Caco-2 (cell line): ENCODE data around the gene EHHADH. TPM values are rescaled to one million over a fixed set of nuclear protein-coding genes. Genes with fewer than 3 reads are reported as not detected.

Experiments used
- BruUV-seq: library from RNA; stranded (reverse); fragments of 400-500 nt; replicated peaks from 2 replicates; lab custom pipeline; 2021; lab: Mats Ljungman, UMichigan
- CTCF ChIA-PET: fragments of 300-600 bp; sonication (Branson Sonifier 250); formaldehyde crosslinking; loops from one replicate; lab custom pipeline; 2022; ENCODE audit warnings: antibody characterized with exemption; lab: Charles Lee
- POLR2A ChIA-PET: fragments of 300-600 bp; sonication (Branson Sonifier 250); formaldehyde crosslinking; loops from one replicate; lab custom pipeline; 2022; ENCODE audit warnings: antibody characterized with exemption; lab: Charles Lee
- DNase-seq, 2 experiments: peaks; one replicate each; pipeline versions ENCODE4 v3.0.0 to v3.0.0-alpha.2; 2020 to 2022
- H3K27me3 ChIP-seq: replicated peaks from 2 replicates; pipeline ENCODE4 v1.6.0; 2011; ENCODE audit warnings: low read length; ENCODE audit not compliant: control insufficient read depth, insufficient read depth
- H3K36me3 ChIP-seq: 2 replicates; pipeline ENCODE4 v1.5.1; 2011; ENCODE audit warnings: low read length; ENCODE audit not compliant: control insufficient read depth, insufficient read depth
- H3K4me1 ChIP-seq: fragments of 250-450 bp; sonication (Bioruptor Pico); 2 replicates; pipeline ENCODE4 v1.5.1; 2020; ENCODE audit warnings: mild to moderate bottlenecking
- H3K4me3 ChIP-seq: 2 replicates; pipeline ENCODE4 v1.5.1; 2011; ENCODE audit warnings: low read depth, mild to moderate bottlenecking, control low read depth, low read length
- H3K9me3 ChIP-seq: fragments of 250-450 bp; sonication (Bioruptor Pico); 2 replicates; pipeline ENCODE4 v1.5.1; 2020; ENCODE audit warnings: mild to moderate bottlenecking, moderate library complexity
- H3K27ac Mint-ChIP-seq: one replicate; pipeline ENCODE4 v1.8.0; 2022; ENCODE audit warnings: mixed read lengths; ENCODE audit not compliant: unreplicated experiment
- H3K27me3 Mint-ChIP-seq: one replicate; pipeline ENCODE4 v1.8.0; 2022; ENCODE audit warnings: mixed read lengths; ENCODE audit not compliant: insufficient read depth, unreplicated experiment
- H3K36me3 Mint-ChIP-seq: one replicate; pipeline ENCODE4 v1.8.0; 2022; ENCODE audit warnings: mild to moderate bottlenecking, mixed read lengths; ENCODE audit not compliant: insufficient read depth, unreplicated experiment
- H3K4me1 Mint-ChIP-seq: one replicate; pipeline ENCODE4 v1.8.0; 2022; ENCODE audit warnings: low read depth, mixed read lengths; ENCODE audit not compliant: unreplicated experiment
- H3K4me3 Mint-ChIP-seq: one replicate; pipeline ENCODE4 v1.8.0; 2022; ENCODE audit warnings: mild to moderate bottlenecking, moderate library complexity, mixed read lengths; ENCODE audit not compliant: unreplicated experiment
- H3K9me3 Mint-ChIP-seq: one replicate; pipeline ENCODE4 v1.8.0; 2022; ENCODE audit warnings: mixed read lengths; ENCODE audit not compliant: unreplicated experiment
- CTCF ChIP-seq, 2 experiments: fragments of 200-600 bp in 1 of 2; IDR thresholded peaks; 1 replicate in 1 of 2; 2 replicates in 1 of 2; pipeline versions ENCODE4 v1.5.1 to v1.8.0; 2011 to 2022; ENCODE audit warnings: antibody characterized with exemption in 1 of 2, control low read depth in 1 of 2, inconsistent platforms in 1 of 2, low read depth in 1 of 2, low read length in 1 of 2, mild to moderate bottlenecking in 1 of 2, moderate library complexity in 1 of 2; ENCODE audit not compliant: insufficient read depth in 1 of 2, severe bottlenecking in 1 of 2, unreplicated experiment in 1 of 2
- intact Hi-C: fragments of 100-400 bp; cut with micrococcal nuclease; formaldehyde crosslinking; loops from one replicate; pipeline ENCODE4 v1.10.0; 2022; ENCODE audit not compliant: unreplicated experiment
- total RNA-seq: library from RNA; stranded (reverse); gene quantifications from 2 replicates; pipeline ENCODE4 v1.2.3, GENCODE V29; 2022

EHHADH gene
- total RNA-seq, 1 experiment from 2014 or later: 24.9 TPM

DNA sequence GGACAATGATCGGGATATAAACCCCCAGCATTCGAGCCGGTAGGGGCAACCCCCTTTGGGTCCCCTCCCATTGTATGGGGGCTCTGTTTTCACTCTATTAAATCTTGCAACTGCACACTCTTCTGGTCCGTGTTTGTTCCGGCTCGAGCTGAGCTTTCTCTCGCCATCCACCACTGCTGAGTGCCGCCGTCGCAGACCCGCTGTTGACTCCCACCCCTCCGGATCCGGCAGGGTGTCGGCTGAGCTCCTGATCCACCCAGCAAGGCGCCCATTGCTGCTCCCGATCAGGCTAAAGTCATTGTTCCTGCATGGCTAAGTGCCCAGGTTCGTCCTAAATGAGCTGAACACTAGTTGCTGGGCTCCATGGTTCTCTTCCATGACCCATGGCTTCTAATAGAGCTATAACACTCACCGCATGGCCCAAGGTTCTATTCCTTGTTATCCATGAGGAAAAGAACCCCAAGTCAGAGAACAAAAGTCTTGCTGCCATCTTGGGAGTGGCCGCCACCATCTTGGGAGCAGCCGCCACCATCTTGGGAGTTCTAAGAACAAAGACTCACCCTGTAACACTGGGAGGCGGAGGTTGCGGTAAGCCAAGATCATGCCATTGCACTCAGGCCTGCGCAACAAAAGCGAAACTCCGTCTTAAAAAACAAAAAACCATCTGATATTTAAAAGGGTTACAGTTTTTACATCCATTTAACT is 11.2 kb upstream of the EHHADH start:
- no peaks in the 10 kb centered on the region for H3K9me3 ChIP-seq
- Mint-ChIP-seq H3K27me3 (no peaks in the 10 kb centered on the region), H3K27ac (no peak overlapping the region), H3K36me3 (no peaks in the 10 kb centered on the region), H3K9me3 (no peaks in the 10 kb centered on the region), H3K4me3 (no peak overlapping the region), H3K4me1 (peaks cover 19% of the 10 kb centered on the region)
- no peak overlapping the region for H3K4me3 ChIP-seq
- intact Hi-C loops: no loop called here
- ChIA-PET POLR2A (no interaction called here), CTCF (no interaction called here)
- H3K4me1 ChIP-seq: peaks cover 14% of the 10 kb centered on the region
- BruUV-seq: no TSS peak
- no peak for DNase-seq
- TF ChIP-seq CTCF (IDR thresholded peaks at IDR 0.05; ENCODE audit: insufficient read depth in 1 of 2, low read depth in 1 of 2, low read length in 1 of 2, severe bottlenecking in 1 of 2, unreplicated experiment in 1 of 2): no peak
- no peaks in the 10 kb centered on the region for H3K27me3 ChIP-seq
- H3K36me3 ChIP-seq: no peaks in the 10 kb centered on the region

- no peaks in the 10 kb centered on the region for H3K9me3 Mint-ChIP-seq
- H3K9me3 ChIP-seq: no peaks in the 10 kb centered on the region
- intact Hi-C loops: no loop called here
- no peak overlapping the region for H3K4me3 ChIP-seq
- H3K27ac Mint-ChIP-seq: no peak overlapping the region
- BruUV-seq: no TSS peak
- H3K36me3 Mint-ChIP-seq: no peaks in the 10 kb centered on the region
- DNase-seq: no peak
- POLR2A ChIA-PET: no interaction called here
- peaks cover 10% of the 10 kb centered on the region for H3K4me1 ChIP-seq
- H3K36me3 ChIP-seq: no peaks in the 10 kb centered on the region
- peaks cover 11% of the 10 kb centered on the region for H3K4me1 Mint-ChIP-seq
- CTCF ChIA-PET: no interaction called here
- no peak overlapping the region for H3K4me3 Mint-ChIP-seq
- H3K27me3 ChIP-seq: no peaks in the 10 kb centered on the region
- H3K27me3 Mint-ChIP-seq: no peaks in the 10 kb centered on the region
- no peak for TF ChIP-seq CTCF (IDR thresholded peaks at IDR 0.05; ENCODE audit: insufficient read depth in 1 of 2, low read depth in 1 of 2, low read length in 1 of 2, severe bottlenecking in 1 of 2, unreplicated experiment in 1 of 2)
Measured at GRCh38 chr3:185263423-185263822, 9.6 kb upstream of the EHHADH start.

GRCh38 chr3:185257334-185257733 is 3.5 kb upstream of the EHHADH start:
- intact Hi-C loops: no loop called here
- Mint-ChIP-seq H3K27me3 (no peaks in the 10 kb centered on the region), H3K36me3 (no peaks in the 10 kb centered on the region), H3K4me1 (no peaks in the 10 kb centered on the region), H3K9me3 (no peaks in the 10 kb centered on the region), H3K27ac (no peak overlapping the region), H3K4me3 (no peak overlapping the region)
- H3K9me3 ChIP-seq: no peaks in the 10 kb centered on the region
- BruUV-seq: no TSS peak
- TF ChIP-seq CTCF (IDR thresholded peaks at IDR 0.05; ENCODE audit: insufficient read depth in 1 of 2, low read depth in 1 of 2, low read length in 1 of 2, severe bottlenecking in 1 of 2, unreplicated experiment in 1 of 2): no peak
- no peak overlapping the region for H3K4me3 ChIP-seq
- ChIA-PET CTCF (no interaction called here), POLR2A (no interaction called here)
- no peaks in the 10 kb centered on the region for H3K27me3 ChIP-seq
- H3K36me3 ChIP-seq: no peaks in the 10 kb centered on the region
- peaks cover 6% of the 10 kb centered on the region for H3K4me1 ChIP-seq
- no peak for DNase-seq
